ENCODE data around the gene MYL10.

The MYL10 gene

GRCh38 chr7:101590663-101591435 lies 38.2 kb downstream of the MYL10 start:
- no peak overlapping the region for H3K4me3 ChIP-seq (ENCODE audit: low read depth, low read length)
- no peak for TF ChIP-seq CTCF (IDR thresholded peaks at IDR 0.05; ENCODE audit: borderline replicate concordance, insufficient read depth, low read depth, low read length)

- H3K4me3 ChIP-seq (ENCODE audit: low read depth, low read length), result no peak overlapping the region
- no peak for TF ChIP-seq CTCF (IDR thresholded peaks at IDR 0.05; ENCODE audit: borderline replicate concordance, insufficient read depth, low read depth, low read length)
Measured at GRCh38 chr7:101589976-101590662, 39.0 kb downstream of the MYL10 start.

GRCh38 chr7:101589052-101589451 lies 40.0 kb downstream of the MYL10 start:
- TF ChIP-seq CTCF (IDR thresholded peaks at IDR 0.05; ENCODE audit: borderline replicate concordance, insufficient read depth, low read depth, low read length), result no peak
- no peak overlapping the region for H3K4me3 ChIP-seq (ENCODE audit: low read depth, low read length)

GRCh38 chr7:101588131-101588935 lies 40.8 kb downstream of the MYL10 start:
- no peak for TF ChIP-seq CTCF (IDR thresholded peaks at IDR 0.05; ENCODE audit: borderline replicate concordance, insufficient read depth, low read depth, low read length)
- no peak overlapping the region for H3K4me3 ChIP-seq (ENCODE audit: low read depth, low read length)

GRCh38 chr7:101586906-101587677 lies 42.0 kb downstream of the MYL10 start:
- H3K4me3 ChIP-seq (ENCODE audit: low read depth, low read length), result no peak overlapping the region
- TF ChIP-seq CTCF (IDR thresholded peaks at IDR 0.05; ENCODE audit: borderline replicate concordance, insufficient read depth, low read depth, low read length), result no peak

GRCh38 chr7:101586078-101586905 lies 42.8 kb downstream of the MYL10 start:
- TF ChIP-seq CTCF (IDR thresholded peaks at IDR 0.05; ENCODE audit: borderline replicate concordance, insufficient read depth, low read depth, low read length), result no peak
- no peak overlapping the region for H3K4me3 ChIP-seq (ENCODE audit: low read depth, low read length)
